GM23338 (cell line): ENCODE data around the gene SEMA5A. TPM values are rescaled to one million over a fixed set of nuclear protein-coding genes. Genes with fewer than 3 reads are reported as not detected.

Experiments
- ATAC-seq: fragments of 200-7000 bp; cut with Tn5 transposase; 3 replicates; pipeline ENCODE4 v1.9.1; 2020
- DNase-seq: peaks from one replicate; pipeline ENCODE4 v3.0.0-alpha.2; 2015; ENCODE audit warnings: low spot score
- H2AFZ ChIP-seq: fragments of 200-600 bp; sonication (generic); 2 replicates; pipeline ENCODE4 v1.8.0; 2016; ENCODE audit warnings: antibody characterized with exemption, mild to moderate bottlenecking, moderate library complexity
- H3F3A ChIP-seq: fragments of 200-600 bp; sonication (generic); replicated peaks from 2 replicates; pipeline ENCODE4 v1.8.0; 2017; ENCODE audit warnings: antibody characterized with exemption, mixed run types, low read depth
- H3K27ac ChIP-seq: fragments of 200-600 bp; sonication (generic); 2 replicates; pipeline ENCODE4 v1.6.1; 2016; ENCODE audit warnings: low read depth
- H3K27me3 ChIP-seq: fragments of 200-600 bp; sonication (generic); 2 replicates; pipeline ENCODE4 v1.8.0; 2016; ENCODE audit warnings: mild to moderate bottlenecking, mixed run types, moderate library complexity; ENCODE audit not compliant: insufficient read depth
- H3K36me3 ChIP-seq: fragments of 200-600 bp; sonication (generic); 2 replicates; pipeline ENCODE4 v1.8.0; 2016; ENCODE audit warnings: mild to moderate bottlenecking; ENCODE audit not compliant: insufficient read depth
- H3K4me1 ChIP-seq: fragments of 200-600 bp; sonication (generic); 2 replicates; pipeline ENCODE4 v1.8.0; 2016; ENCODE audit warnings: mild to moderate bottlenecking, moderate library complexity; ENCODE audit not compliant: insufficient read depth
- H3K4me2 ChIP-seq: fragments of 200-600 bp; sonication (generic); 2 replicates; pipeline ENCODE4 v1.7.1; 2017; ENCODE audit warnings: mixed run types
- H3K4me3 ChIP-seq: fragments of 200-600 bp; sonication (generic); 2 replicates; pipeline ENCODE4 v1.6.1; 2016; ENCODE audit warnings: mixed run types
- H3K79me2 ChIP-seq: fragments of 200-600 bp; sonication (generic); replicated peaks from 2 replicates; pipeline ENCODE4 v1.8.0; 2017; ENCODE audit warnings: mild to moderate bottlenecking; ENCODE audit not compliant: insufficient read depth
- H3K9me2 ChIP-seq: fragments of 200-600 bp; sonication (generic); 2 replicates; pipeline ENCODE4 v1.8.0; 2017; ENCODE audit not compliant: insufficient read depth
- H4K20me1 ChIP-seq: fragments of 200-600 bp; sonication (generic); replicated peaks from 2 replicates; pipeline ENCODE4 v1.8.0; 2017; ENCODE audit warnings: mild to moderate bottlenecking; ENCODE audit not compliant: insufficient read depth
- H3K27ac Mint-ChIP-seq: 2 replicates; pipeline ENCODE4 v1.8.0; 2020; ENCODE audit warnings: inconsistent platforms, mild to moderate bottlenecking, moderate library complexity, mixed read lengths
- H3K27me3 Mint-ChIP-seq: 3 replicates; pipeline ENCODE4 v1.8.0; 2022; ENCODE audit warnings: low read depth, mild to moderate bottlenecking, moderate library complexity, mixed read lengths, inconsistent platforms; ENCODE audit not compliant: insufficient read depth, poor library complexity
- H3K36me3 Mint-ChIP-seq: 3 replicates; pipeline ENCODE4 v1.8.0; 2021; ENCODE audit warnings: low read depth, mild to moderate bottlenecking, inconsistent platforms, moderate library complexity, mixed read lengths
- H3K4me1 Mint-ChIP-seq: 3 replicates; pipeline ENCODE4 v1.8.0; 2020; ENCODE audit warnings: mild to moderate bottlenecking, inconsistent platforms, mixed read lengths
- H3K4me3 Mint-ChIP-seq: 3 replicates; pipeline ENCODE4 v1.8.0; 2021; ENCODE audit warnings: moderate library complexity, mild to moderate bottlenecking, inconsistent platforms, mixed read lengths
- H3K9me3 Mint-ChIP-seq: 3 replicates; pipeline ENCODE4 v1.8.0; 2020; ENCODE audit warnings: moderate library complexity, mild to moderate bottlenecking, inconsistent platforms, mixed read lengths
- CREB1 ChIP-seq: fragments of 250-450 bp; sonication (Bioruptor Pico); IDR thresholded peaks from 2 replicates; pipeline ENCODE4 v1.5.0; 2020; ENCODE audit warnings: low read depth, mild to moderate bottlenecking, moderate library complexity
- ETS1 ChIP-seq: IDR thresholded peaks from 2 replicates; pipeline ENCODE4 v1.6.1; 2016; ENCODE audit warnings: antibody characterized with exemption
- EZH2 ChIP-seq: fragments of 200-600 bp; sonication (generic); IDR thresholded peaks from one replicate; pipeline ENCODE4 v1.8.0; 2017; ENCODE audit warnings: antibody characterized with exemption, mild to moderate bottlenecking, low read depth; ENCODE audit not compliant: unreplicated experiment
- EZH2phosphoT487 ChIP-seq: fragments of 200-600 bp; sonication (generic); IDR thresholded peaks from one replicate; pipeline ENCODE4 v1.8.1; 2018; ENCODE audit warnings: antibody characterized with exemption; ENCODE audit not compliant: unreplicated experiment
- JUNB ChIP-seq: IDR thresholded peaks from one replicate; pipeline ENCODE4 v1.6.1; 2016; ENCODE audit warnings: antibody characterized with exemption; ENCODE audit not compliant: unreplicated experiment
- NANOG ChIP-seq: IDR thresholded peaks from 2 replicates; pipeline ENCODE4 v1.6.1; 2016; ENCODE audit warnings: antibody characterized with exemption, borderline replicate concordance
- POLR2AphosphoS5 ChIP-seq: IDR thresholded peaks from 2 replicates; pipeline ENCODE4 v1.6.1; 2016; ENCODE audit warnings: antibody characterized with exemption, low read depth
- STAT1 ChIP-seq: IDR thresholded peaks from one replicate; pipeline ENCODE4 v1.6.1; 2016; ENCODE audit warnings: antibody characterized with exemption; ENCODE audit not compliant: unreplicated experiment
- ZNF114 ChIP-seq: fragments of 250-450 bp; sonication (Bioruptor Pico); IDR thresholded peaks from 2 replicates; pipeline ENCODE4 v1.5.0; 2020; ENCODE audit warnings: mild to moderate bottlenecking, moderate library complexity
- ZNF331 ChIP-seq: fragments of 250-450 bp; sonication (Bioruptor Pico); IDR thresholded peaks from 2 replicates; pipeline ENCODE4 v1.5.0; 2020; ENCODE audit warnings: low read depth, mild to moderate bottlenecking, moderate library complexity
- ZNF462 ChIP-seq: fragments of 250-450 bp; sonication (Bioruptor Pico); IDR thresholded peaks from 2 replicates; pipeline ENCODE4 v1.5.0; 2020; ENCODE audit warnings: mild to moderate bottlenecking, moderate library complexity
- polyA plus RNA-seq: library from polyadenylated mRNA; unstranded; fragments of >200 nt; fragmentation: Nextera tagmentation; extraction: Ambion mirVana; gene quantifications from 2 replicates; pipeline ENCODE4 v1.2.1, GENCODE V29; 2016
- total RNA-seq: library from RNA; depleted of rRNA; stranded (reverse); fragments of >200 nt; shearing (Covaris generic); gene quantifications from 2 replicates; pipeline ENCODE4 v1.2.3, GENCODE V29; 2014
- TF ChIP-seq, protein P1 (sequence below), 2 experiments: fragments of 200-600 bp in 1 of 2; sonication (generic) in 1 of 2; conservative IDR thresholded peaks; 2 replicates each; pipeline versions ENCODE4 v1.5.1 to v1.6.1; 2016 to 2017; ENCODE audit warnings: antibody characterized with exemption in 2 of 2, low read depth in 2 of 2, mild to moderate bottlenecking in 2 of 2, moderate library complexity in 1 of 2
- TF ChIP-seq, protein P2 (sequence below): IDR thresholded peaks from one replicate; pipeline ENCODE4 v1.6.1; 2018; ENCODE audit warnings: antibody characterized with exemption; ENCODE audit not compliant: unreplicated experiment

The SEMA5A gene
- total and polyA plus RNA-seq, 2 experiments from 2014 or later, result 2.1 to 8.1 TPM

GRCh38 chr5:9082996-9083395, 462.9 kb downstream of the SEMA5A start:
- no peaks in the 10 kb centered on the region for H3K27me3 ChIP-seq
- 0 out of 2 replicates have a peak, but pooled peaks cover 4% of the 10 kb centered on the region for H3K9me2 ChIP-seq
- H4K20me1 ChIP-seq, result no peaks in the 10 kb centered on the region
- H3K36me3 ChIP-seq, result no peaks in the 10 kb centered on the region
- no peaks in the 10 kb centered on the region for H3K79me2 ChIP-seq
- no peaks in the 10 kb centered on the region for H3K4me1 ChIP-seq
- no peak for TF ChIP-seq NANOG
- no peak for TF ChIP-seq EZH2phosphoT487
- no peak for TF ChIP-seq STAT1
- TF ChIP-seq ZNF331 (CRISPR knock-in tag), result no peak
- no peak for TF ChIP-seq ETS1
- TF ChIP-seq, protein P1, sequence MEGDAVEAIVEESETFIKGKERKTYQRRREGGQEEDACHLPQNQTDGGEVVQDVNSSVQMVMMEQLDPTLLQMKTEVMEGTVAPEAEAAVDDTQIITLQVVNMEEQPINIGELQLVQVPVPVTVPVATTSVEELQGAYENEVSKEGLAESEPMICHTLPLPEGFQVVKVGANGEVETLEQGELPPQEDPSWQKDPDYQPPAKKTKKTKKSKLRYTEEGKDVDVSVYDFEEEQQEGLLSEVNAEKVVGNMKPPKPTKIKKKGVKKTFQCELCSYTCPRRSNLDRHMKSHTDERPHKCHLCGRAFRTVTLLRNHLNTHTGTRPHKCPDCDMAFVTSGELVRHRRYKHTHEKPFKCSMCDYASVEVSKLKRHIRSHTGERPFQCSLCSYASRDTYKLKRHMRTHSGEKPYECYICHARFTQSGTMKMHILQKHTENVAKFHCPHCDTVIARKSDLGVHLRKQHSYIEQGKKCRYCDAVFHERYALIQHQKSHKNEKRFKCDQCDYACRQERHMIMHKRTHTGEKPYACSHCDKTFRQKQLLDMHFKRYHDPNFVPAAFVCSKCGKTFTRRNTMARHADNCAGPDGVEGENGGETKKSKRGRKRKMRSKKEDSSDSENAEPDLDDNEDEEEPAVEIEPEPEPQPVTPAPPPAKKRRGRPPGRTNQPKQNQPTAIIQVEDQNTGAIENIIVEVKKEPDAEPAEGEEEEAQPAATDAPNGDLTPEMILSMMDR (conservative IDR thresholded peaks at IDR 0.05; ENCODE audit: low read depth in 2 of 2), result no peak
- TF ChIP-seq ZNF114 (CRISPR knock-in tag), result no peak
- no peak for TF ChIP-seq ZNF462
- TF ChIP-seq, protein P2, sequence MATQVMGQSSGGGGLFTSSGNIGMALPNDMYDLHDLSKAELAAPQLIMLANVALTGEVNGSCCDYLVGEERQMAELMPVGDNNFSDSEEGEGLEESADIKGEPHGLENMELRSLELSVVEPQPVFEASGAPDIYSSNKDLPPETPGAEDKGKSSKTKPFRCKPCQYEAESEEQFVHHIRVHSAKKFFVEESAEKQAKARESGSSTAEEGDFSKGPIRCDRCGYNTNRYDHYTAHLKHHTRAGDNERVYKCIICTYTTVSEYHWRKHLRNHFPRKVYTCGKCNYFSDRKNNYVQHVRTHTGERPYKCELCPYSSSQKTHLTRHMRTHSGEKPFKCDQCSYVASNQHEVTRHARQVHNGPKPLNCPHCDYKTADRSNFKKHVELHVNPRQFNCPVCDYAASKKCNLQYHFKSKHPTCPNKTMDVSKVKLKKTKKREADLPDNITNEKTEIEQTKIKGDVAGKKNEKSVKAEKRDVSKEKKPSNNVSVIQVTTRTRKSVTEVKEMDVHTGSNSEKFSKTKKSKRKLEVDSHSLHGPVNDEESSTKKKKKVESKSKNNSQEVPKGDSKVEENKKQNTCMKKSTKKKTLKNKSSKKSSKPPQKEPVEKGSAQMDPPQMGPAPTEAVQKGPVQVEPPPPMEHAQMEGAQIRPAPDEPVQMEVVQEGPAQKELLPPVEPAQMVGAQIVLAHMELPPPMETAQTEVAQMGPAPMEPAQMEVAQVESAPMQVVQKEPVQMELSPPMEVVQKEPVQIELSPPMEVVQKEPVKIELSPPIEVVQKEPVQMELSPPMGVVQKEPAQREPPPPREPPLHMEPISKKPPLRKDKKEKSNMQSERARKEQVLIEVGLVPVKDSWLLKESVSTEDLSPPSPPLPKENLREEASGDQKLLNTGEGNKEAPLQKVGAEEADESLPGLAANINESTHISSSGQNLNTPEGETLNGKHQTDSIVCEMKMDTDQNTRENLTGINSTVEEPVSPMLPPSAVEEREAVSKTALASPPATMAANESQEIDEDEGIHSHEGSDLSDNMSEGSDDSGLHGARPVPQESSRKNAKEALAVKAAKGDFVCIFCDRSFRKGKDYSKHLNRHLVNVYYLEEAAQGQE, result no peak
- TF ChIP-seq POLR2AphosphoS5, result no peak
- no peak for TF ChIP-seq JUNB
- no peak for TF ChIP-seq CREB1
- TF ChIP-seq EZH2, result no peak
- no peak overlapping the region for H3K4me3 ChIP-seq
- Mint-ChIP-seq H3K27me3 (no peaks in the 10 kb centered on the region), H3K9me3 (peaks cover 37% of the 10 kb centered on the region), H3K4me1 (no peaks in the 10 kb centered on the region), H3K36me3 (peaks cover 30% of the 10 kb centered on the region), H3K27ac (no peak overlapping the region), H3K4me3 (no peak overlapping the region)
- no peaks in the 10 kb centered on the region for H3F3A ChIP-seq
- ATAC-seq (no peak), DNase-seq (no peak)
- no peak overlapping the region for H2AFZ ChIP-seq
- no peak overlapping the region for H3K27ac ChIP-seq
- no peak overlapping the region for H3K4me2 ChIP-seq
